D721Med (cell line): ENCODE data around the gene ANKRD55.
A peak's percentile ranks its signal among the peaks of the same experiment; 100 is the strongest.
"Not testable (repeated sequence)": the region's sequence is repeated elsewhere in the genome, so short reads cannot be mapped to it uniquely, and the experiment has no call there.

Source experiments
- DNase-seq: peaks from one replicate; pipeline ENCODE4 v3.0.0; 2011; ENCODE audit warnings: low spot score; ENCODE audit not compliant: insufficient read length
- FAIRE-seq: peaks from 2 replicates; lab custom pipeline; 2011; peaks lifted over from hg19 to GRCh38; lab: Jason Lieb, UNC
- TF ChIP-seq, protein P1 (sequence below): IDR thresholded peaks from 2 replicates; pipeline ENCODE4 v1.5.1; 2012; ENCODE audit warnings: mild to moderate bottlenecking, control low read depth; ENCODE audit not compliant: insufficient read depth; ENCODE audit errors: missing control alignments

The ANKRD55 gene

DNA sequence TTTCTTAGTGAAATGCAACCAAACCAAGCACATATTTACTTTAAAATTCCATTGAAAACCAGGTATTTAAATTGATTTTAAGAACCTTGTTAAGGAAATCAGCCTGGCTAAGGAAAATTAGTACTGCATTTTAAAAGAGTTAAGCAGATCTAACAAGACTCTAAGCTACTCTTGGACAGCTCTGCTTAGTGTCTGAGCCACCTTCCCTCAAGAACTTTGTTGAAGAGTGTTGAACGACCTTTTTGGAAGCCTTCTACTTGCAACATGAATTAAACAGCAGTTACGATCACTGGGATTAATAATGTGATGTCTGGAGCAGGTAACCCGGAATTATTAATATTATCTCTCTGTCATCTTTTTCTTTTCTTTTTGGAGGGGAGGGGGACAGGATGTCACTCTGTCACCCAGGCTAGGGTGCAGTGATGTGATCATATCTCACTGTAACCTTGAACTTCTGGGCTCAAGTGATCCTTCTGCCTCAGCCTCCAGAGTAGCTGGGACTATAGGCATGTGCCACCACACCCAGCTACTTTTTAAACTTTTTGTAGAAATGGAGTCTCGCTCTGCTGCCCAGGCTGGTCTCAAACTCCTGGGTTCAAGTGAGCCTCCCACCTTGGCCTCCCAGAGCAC, 74.7 kb downstream of the ANKRD55 start:
- DNase-seq (no peak), FAIRE-seq (no peak)
- TF ChIP-seq, protein P1, sequence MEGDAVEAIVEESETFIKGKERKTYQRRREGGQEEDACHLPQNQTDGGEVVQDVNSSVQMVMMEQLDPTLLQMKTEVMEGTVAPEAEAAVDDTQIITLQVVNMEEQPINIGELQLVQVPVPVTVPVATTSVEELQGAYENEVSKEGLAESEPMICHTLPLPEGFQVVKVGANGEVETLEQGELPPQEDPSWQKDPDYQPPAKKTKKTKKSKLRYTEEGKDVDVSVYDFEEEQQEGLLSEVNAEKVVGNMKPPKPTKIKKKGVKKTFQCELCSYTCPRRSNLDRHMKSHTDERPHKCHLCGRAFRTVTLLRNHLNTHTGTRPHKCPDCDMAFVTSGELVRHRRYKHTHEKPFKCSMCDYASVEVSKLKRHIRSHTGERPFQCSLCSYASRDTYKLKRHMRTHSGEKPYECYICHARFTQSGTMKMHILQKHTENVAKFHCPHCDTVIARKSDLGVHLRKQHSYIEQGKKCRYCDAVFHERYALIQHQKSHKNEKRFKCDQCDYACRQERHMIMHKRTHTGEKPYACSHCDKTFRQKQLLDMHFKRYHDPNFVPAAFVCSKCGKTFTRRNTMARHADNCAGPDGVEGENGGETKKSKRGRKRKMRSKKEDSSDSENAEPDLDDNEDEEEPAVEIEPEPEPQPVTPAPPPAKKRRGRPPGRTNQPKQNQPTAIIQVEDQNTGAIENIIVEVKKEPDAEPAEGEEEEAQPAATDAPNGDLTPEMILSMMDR: no peak

DNA sequence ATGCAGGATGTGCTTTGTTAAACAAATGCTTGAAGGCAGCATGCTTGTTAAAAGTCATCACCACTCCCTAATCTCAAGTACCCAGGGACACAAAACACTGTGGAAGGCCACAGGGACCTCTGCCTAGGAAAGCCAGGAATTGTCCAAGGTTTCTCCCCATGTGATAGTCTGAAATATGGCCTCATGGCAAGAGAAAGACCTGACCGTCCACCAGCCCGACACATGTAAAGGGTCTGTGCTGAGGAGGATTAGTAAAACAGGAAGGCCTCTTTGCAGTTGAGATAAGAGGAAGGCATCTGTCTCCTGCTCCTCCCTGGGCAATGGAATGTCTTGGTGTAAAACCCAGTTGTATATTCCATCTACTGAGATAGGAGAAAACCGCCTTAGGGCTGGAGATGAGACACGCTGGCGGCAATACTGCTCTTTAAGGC, 75.9 kb downstream of the ANKRD55 start:
- not testable (repeated sequence) for FAIRE-seq, DNase-seq

DNA sequence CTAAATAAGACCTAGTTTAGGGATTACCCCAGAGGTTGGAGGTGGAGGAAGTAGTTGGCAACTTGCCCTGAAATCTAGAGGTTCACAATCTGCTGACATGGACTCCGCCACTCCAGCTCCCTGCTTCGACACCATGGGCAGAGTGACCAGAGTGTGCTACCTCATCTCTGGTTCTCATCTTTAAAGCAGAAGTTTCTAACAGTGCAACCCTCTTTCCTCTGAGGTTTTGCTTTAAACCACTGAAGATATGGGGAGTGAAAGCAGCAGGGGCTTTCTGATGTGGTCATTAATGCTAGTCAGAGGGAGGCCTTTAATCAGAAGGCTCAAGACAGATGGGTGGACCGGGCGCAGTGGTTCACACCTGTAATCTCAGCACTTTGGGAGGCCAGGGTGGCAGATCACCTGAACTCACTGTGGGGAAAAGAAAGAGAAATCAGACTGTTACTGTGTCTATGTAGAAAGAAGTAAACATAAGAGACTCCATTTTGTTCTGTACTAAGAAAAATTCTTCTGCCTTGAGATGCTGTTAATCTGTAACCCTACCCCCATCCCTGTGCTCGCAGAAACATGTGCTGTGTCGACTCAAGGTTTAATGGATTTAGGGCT, 76.4 kb downstream of the ANKRD55 start:
- DNase-seq, FAIRE-seq: not testable (repeated sequence)

DNA sequence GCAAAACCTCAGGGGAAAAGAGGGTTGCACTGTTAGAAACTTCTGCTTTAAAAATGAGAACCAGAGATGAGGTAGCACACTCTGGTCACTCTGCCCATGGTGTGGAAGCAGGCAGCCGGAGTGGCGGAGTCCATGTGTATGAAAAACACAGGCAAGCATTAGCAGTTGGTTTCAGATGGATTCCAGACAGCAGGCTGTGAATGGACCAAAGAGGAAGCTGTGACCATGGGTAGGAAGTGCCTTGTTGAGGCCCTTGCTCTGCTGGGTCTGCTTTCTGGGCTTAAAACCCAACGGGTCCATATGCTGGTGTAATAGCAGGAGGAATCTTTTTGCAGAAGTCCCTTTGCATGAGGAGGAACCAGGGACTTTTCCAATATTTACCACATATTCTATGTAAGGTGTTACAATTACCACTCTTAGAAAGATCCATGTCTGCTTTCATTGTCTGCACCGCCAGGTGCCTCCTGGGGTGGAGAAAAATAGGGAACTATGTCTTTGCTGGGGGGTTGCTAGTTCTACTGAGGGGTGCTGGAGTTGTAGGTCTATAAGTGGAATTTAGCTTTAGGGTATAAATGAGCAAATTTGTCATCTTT, 77.0 kb downstream of the ANKRD55 start:
- no peak for FAIRE-seq
- TF ChIP-seq, protein P1: no peak
- DNase-seq: no peak

DNA sequence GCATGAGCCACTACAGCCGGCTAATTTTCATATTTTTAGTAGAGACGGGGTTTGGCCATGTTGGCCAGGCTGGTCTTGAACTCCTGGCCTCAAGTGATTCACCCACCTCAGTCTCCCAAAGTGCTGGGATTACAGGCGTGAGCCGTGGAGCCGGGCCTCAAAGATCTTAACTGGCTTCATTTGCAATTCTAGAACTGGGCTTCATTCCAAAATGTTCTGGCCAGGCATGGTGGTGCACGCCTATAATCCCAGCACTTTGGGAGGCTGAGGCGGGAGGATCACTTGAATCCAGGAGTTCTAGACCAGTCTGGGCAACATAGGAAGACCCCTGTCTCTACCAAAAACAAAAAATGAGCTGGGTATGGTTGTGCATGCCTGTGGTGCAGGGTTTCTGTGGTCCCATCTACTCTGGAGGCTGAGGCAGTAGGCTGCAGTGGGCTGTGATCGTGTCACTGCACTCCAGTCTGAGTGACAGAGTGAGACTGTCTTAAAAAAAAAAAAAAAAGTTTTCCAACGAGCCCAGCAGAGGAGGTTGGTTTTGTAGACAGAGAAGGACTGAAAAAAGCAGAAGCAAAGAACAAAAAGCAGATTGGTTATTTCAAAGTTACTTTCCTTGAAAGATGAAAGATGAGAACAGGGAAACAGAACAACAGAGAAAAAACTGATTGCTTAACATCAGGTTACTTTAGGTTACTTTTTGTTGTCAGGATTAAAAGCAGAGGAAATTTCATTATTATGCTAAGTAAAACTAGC, 78.2 kb downstream of the ANKRD55 start:
- TF ChIP-seq, protein P1: no peak
- FAIRE-seq (no peak), DNase-seq (no peak)

DNA sequence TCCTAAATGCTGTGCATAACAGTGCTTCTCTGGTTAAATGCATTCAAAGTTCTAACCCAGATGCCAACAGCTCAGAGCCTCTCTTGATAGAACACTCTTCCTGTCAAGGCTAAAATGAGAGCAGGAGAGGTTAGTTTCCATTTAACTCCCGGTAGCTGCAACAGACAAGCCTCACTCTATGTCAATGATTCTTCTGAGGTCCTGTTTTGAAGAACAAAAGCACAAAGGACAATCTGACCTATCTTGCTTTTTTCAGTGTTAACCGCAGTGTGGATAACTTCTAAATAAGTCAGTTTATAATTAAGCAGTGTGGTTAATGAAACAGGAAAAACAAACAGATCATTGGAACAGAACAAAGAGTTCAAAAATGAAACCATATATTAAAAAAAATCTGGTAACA, 80.7 kb downstream of the ANKRD55 start:
- TF ChIP-seq, protein P1: no peak
- no peak for DNase-seq
- no peak for FAIRE-seq

DNA sequence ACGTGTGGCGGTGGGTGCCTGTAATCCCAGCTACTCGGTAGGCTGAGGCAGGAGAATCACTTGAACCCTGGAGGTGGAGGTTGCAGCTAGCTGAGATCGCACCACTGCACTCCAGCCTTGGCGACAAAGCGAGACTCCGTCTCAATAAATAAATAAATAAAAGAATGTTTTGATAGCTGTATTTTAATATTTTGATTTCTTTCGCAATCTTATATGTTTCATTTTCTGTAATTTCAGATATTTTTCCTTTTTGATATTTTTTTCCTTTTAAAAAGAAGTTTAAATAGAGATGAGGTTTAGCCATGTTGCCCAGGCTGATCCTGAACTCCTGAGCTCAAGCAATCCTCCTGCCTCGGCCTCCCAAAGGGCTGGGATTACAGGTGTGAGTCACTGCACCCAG, 82.4 kb downstream of the ANKRD55 start:
- DNase-seq, FAIRE-seq: not testable (repeated sequence)

DNA sequence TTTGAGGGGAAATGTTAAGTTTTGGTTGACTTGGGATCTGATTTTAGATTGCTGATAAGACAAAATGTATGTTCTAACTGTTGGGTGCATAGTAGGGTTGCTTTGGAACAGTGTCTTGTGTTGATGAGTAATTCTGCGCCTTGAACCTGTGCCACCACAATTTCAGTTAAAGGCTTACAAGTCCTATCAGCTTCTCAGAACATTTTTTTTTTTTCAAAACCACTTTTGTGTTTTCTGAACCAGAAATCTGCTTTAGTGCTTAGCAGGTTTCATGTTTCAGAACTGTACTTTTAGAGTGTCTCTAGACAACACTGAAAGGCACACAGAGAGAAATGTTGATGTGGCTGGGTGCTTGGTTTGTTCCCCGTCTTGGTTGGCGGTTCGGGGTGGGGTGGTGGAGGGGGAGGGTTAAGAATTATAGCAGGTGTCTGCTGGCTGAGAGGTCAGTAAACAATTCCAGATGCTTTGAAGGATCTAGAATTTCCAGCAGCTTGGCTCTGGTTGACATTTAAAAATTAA, 84.6 kb downstream of the ANKRD55 start:
- FAIRE-seq (peak; percentile 44), DNase-seq (no peak)
- TF ChIP-seq, protein P1: no peak
